ENCODE data around the gene GABBR2.

DNA sequence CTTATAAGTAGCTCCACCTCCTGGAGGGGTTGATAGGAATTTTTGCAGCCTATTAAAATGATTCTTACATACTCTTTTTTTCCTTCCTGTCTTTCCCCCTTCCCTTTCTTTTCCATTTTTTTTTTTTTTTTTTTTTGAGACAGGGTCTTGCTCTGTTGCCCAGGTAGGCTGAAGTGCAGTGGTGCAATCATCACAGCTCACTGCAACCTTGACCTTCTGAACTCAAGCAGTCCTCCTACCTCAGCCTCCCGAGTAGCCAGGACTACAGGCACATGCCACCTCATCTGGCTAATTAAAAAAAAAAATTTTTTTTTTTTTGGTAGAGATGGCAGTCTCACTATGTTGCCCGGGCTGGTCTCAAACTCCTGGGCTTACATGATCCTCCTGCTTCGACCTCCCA, 448.9 kb downstream of the GABBR2 start:
- TF ChIP-seq CTCF (IDR thresholded peaks at IDR 0.05) (no peak), POLR2AphosphoS5 (IDR thresholded peaks at IDR 0.05) (no peak), POLR2A (IDR thresholded peaks at IDR 0.05) (no peak)

All from suprapubic skin (tissue), 4 donors.